ENCODE data around the gene HHIP.
"Not testable (repeated sequence)": the region's sequence is repeated elsewhere in the genome, so short reads cannot be mapped to it uniquely, and the experiment has no call there.

HHIP gene

GRCh38 chr4:144748814-144749555, 103.0 kb downstream of the HHIP start:
- H3K4me1 ChIP-seq (ENCODE audit: control extremely low read depth in 1 of 4, control insufficient read depth in 4 of 4, insufficient read depth in 4 of 4, low read length in 3 of 4) = no peaks in the 10 kb centered on the region
- no peak overlapping the region for H3K27ac ChIP-seq (ENCODE audit: insufficient read depth in 1 of 2, low read depth in 1 of 2, low read length in 2 of 2, poor library complexity in 1 of 2, severe bottlenecking in 2 of 2)
- H3K4me3 ChIP-seq (ENCODE audit: control insufficient read depth in 1 of 7, extremely low read depth in 1 of 7, insufficient read depth in 4 of 7, low read depth in 2 of 7, low read length in 6 of 7) = no peak overlapping the region
- no peak for DNase-seq
- ChIA-PET CTCF (no interaction called here), POLR2A (no interaction called here)
- H3K27me3 ChIP-seq (replicated peaks in 2 of 5; ENCODE audit: control insufficient read depth in 4 of 5, insufficient read depth in 5 of 5, low read length in 4 of 5) = no peaks in the 10 kb centered on the region
- no peaks in the 10 kb centered on the region for H3K9me3 ChIP-seq (ENCODE audit: control extremely low read depth in 1 of 5, control insufficient read depth in 4 of 5, insufficient read depth in 2 of 5, low read depth in 1 of 5, low read length in 4 of 5)
- 100% methylated on average over 1 of the region's 4 CpGs for WGBS (ENCODE audit: insufficient coverage)
- no peaks in the 10 kb centered on the region for H3K36me3 ChIP-seq (ENCODE audit: control insufficient read depth in 4 of 4, insufficient read depth in 4 of 4, low read length in 3 of 4)

- Histone ChIP-seq H3K9me3 (ENCODE audit: control extremely low read depth in 1 of 5, control insufficient read depth in 4 of 5, insufficient read depth in 2 of 5, low read depth in 1 of 5, low read length in 4 of 5) (no peaks in the 10 kb centered on the region), H3K27ac (ENCODE audit: insufficient read depth in 1 of 2, low read depth in 1 of 2, low read length in 2 of 2, poor library complexity in 1 of 2, severe bottlenecking in 2 of 2) (no peak overlapping the region), H3K27me3 (replicated peaks in 2 of 5; ENCODE audit: control insufficient read depth in 4 of 5, insufficient read depth in 5 of 5, low read length in 4 of 5) (no peaks in the 10 kb centered on the region), H3K4me1 (ENCODE audit: control extremely low read depth in 1 of 4, control insufficient read depth in 4 of 4, insufficient read depth in 4 of 4, low read length in 3 of 4) (no peaks in the 10 kb centered on the region), H3K36me3 (ENCODE audit: control insufficient read depth in 4 of 4, insufficient read depth in 4 of 4, low read length in 3 of 4) (no peaks in the 10 kb centered on the region), H3K4me3 (ENCODE audit: control insufficient read depth in 1 of 7, extremely low read depth in 1 of 7, insufficient read depth in 4 of 7, low read depth in 2 of 7, low read length in 6 of 7) (no peak overlapping the region)
- ChIA-PET CTCF (no interaction called here), POLR2A (no interaction called here)
- no peak for DNase-seq
- 100% methylated on average over 2 of the region's 2 CpGs for WGBS (ENCODE audit: insufficient coverage)
Measured at GRCh38 chr4:144750348-144750747, 104.4 kb downstream of the HHIP start.

DNA sequence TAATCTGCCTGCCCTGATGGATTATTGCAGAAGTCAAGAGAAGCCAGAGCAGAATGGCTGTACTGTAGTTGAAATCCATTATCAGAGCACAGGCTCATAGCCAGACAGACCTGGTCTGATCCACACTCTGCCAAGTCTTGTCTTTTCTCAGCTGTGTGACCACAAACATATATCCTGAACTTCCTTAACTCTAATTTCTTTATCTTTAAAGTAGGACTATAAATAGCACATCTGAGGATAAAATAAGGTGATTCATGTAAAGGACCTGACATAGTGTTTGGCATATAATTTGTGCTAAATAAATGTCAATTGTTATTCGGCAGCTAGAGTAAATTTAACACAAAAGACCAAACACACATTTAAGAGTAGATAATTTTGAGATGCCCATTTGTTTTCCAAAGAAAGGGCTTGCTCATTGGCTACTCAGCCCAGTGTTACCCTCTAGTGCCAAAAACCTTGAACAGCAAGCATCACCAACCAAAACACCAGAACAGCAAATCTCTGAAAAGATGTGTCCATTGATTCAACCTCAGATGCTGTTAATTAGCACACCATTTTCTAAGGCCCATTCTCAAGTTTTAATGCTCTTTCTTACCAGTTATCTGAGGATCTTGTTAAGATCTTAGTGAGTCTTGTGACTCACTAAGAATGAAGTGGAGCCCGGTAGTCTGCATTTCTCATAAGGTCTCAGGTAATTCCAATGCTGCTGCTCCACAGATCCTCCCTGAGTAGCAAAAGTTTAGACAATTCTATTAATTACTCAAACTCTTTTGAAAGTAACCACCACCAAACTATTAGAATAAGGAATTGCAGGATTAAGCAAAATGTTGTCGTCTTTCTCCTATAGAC, 108.8 kb downstream of the HHIP start:
- 100% methylated on average over 1 of the region's 3 CpGs for WGBS (ENCODE audit: insufficient coverage)
- DNase-seq = peak; percentile 7 to 42 (median 29)
- no peaks in the 10 kb centered on the region for H3K4me1 ChIP-seq (ENCODE audit: control extremely low read depth in 1 of 4, control insufficient read depth in 4 of 4, insufficient read depth in 4 of 4, low read length in 3 of 4)
- H3K9me3 ChIP-seq (ENCODE audit: control extremely low read depth in 1 of 5, control insufficient read depth in 4 of 5, insufficient read depth in 2 of 5, low read depth in 1 of 5, low read length in 4 of 5) = no peaks in the 10 kb centered on the region
- CTCF ChIA-PET = interaction anchor here (0.7 to 1.5 kb wide), 7 partner anchors 33 to 579 kb away, joined by 3 to 5 read pairs (median 3); no protein-coding TSS in a partner anchor
- no peak overlapping the region for H3K4me3 ChIP-seq (ENCODE audit: control insufficient read depth in 1 of 7, extremely low read depth in 1 of 7, insufficient read depth in 4 of 7, low read depth in 2 of 7, low read length in 6 of 7)
- H3K27ac ChIP-seq (ENCODE audit: insufficient read depth in 1 of 2, low read depth in 1 of 2, low read length in 2 of 2, poor library complexity in 1 of 2, severe bottlenecking in 2 of 2) = no peak overlapping the region
- no peaks in the 10 kb centered on the region for H3K27me3 ChIP-seq (replicated peaks in 2 of 5; ENCODE audit: control insufficient read depth in 4 of 5, insufficient read depth in 5 of 5, low read length in 4 of 5)
- no peaks in the 10 kb centered on the region for H3K36me3 ChIP-seq (ENCODE audit: control insufficient read depth in 4 of 4, insufficient read depth in 4 of 4, low read length in 3 of 4)
- POLR2A ChIA-PET = no interaction called here

DNA sequence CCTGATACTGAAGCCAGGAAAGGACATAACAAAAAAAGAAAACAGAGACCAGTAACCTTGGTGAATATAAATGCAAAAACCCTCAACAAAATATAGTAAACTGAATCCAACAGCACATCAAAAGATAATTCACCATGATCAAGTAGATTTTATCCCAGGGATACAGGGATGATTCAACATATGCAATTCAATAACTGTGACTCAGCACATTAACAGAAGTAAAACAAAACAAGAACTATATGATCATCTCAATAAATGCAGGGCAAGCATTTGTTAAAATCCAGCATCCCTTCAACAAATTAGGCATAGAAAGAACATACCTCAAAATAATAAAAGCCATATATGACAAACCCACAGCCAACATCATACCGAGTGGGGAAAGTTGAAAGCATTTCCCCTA, 112.0 kb downstream of the HHIP start:
- POLR2A ChIA-PET = no interaction called here

DNA sequence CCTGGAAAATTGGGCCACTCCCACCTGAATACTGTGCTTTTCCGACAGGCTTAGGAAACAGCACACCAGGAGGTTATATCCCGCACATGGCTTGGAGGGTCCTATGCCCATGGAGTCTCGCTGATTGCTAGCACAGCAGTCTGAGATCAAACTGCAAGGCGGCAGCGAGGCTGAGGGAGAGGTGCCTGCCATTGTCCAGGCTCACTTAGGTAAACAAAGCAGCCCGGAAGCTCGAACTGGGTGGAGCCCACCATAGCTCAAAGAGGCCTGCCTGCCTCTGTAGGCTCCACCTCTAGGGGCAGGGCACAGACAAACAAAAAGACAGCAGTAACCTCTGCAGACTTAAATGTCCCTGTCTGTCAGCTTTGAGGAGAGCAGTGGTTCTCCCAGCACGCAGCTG, 122.9 kb downstream of the HHIP start:
- DNase-seq; H3K36me3 ChIP-seq (ENCODE audit: control insufficient read depth in 4 of 4, insufficient read depth in 4 of 4, low read length in 3 of 4); H3K27me3 ChIP-seq (replicated peaks in 2 of 5; ENCODE audit: control insufficient read depth in 4 of 5, insufficient read depth in 5 of 5, low read length in 4 of 5); CTCF ChIA-PET; H3K4me3 ChIP-seq (ENCODE audit: control insufficient read depth in 1 of 7, extremely low read depth in 1 of 7, insufficient read depth in 4 of 7, low read depth in 2 of 7, low read length in 6 of 7); H3K4me1 ChIP-seq (ENCODE audit: control extremely low read depth in 1 of 4, control insufficient read depth in 4 of 4, insufficient read depth in 4 of 4, low read length in 3 of 4); H3K27ac ChIP-seq (ENCODE audit: insufficient read depth in 1 of 2, low read depth in 1 of 2, low read length in 2 of 2, poor library complexity in 1 of 2, severe bottlenecking in 2 of 2); POLR2A ChIA-PET; H3K9me3 ChIP-seq (ENCODE audit: control extremely low read depth in 1 of 5, control insufficient read depth in 4 of 5, insufficient read depth in 2 of 5, low read depth in 1 of 5, low read length in 4 of 5): not testable (repeated sequence)
- WGBS (ENCODE audit: insufficient coverage) = 74% methylated on average over 8 of the region's 8 CpGs

More for the DNA sequence above, 112.0 kb downstream of the HHIP start:
- H3K4me1 ChIP-seq (ENCODE audit: control extremely low read depth in 1 of 4, control insufficient read depth in 4 of 4, insufficient read depth in 4 of 4, low read length in 3 of 4) = no peaks in the 10 kb centered on the region
- H3K9me3 ChIP-seq (ENCODE audit: control extremely low read depth in 1 of 5, control insufficient read depth in 4 of 5, insufficient read depth in 2 of 5, low read depth in 1 of 5, low read length in 4 of 5) = no peaks in the 10 kb centered on the region
- no peaks in the 10 kb centered on the region for H3K36me3 ChIP-seq (ENCODE audit: control insufficient read depth in 4 of 4, insufficient read depth in 4 of 4, low read length in 3 of 4)
- 100% methylated on average over 1 of the region's 1 CpG for WGBS (ENCODE audit: insufficient coverage)
- no peak overlapping the region for H3K27ac ChIP-seq (ENCODE audit: insufficient read depth in 1 of 2, low read depth in 1 of 2, low read length in 2 of 2, poor library complexity in 1 of 2, severe bottlenecking in 2 of 2)
- H3K27me3 ChIP-seq (replicated peaks in 2 of 5; ENCODE audit: control insufficient read depth in 4 of 5, insufficient read depth in 5 of 5, low read length in 4 of 5) = no peaks in the 10 kb centered on the region
- H3K4me3 ChIP-seq (ENCODE audit: control insufficient read depth in 1 of 7, extremely low read depth in 1 of 7, insufficient read depth in 4 of 7, low read depth in 2 of 7, low read length in 6 of 7) = no peak overlapping the region
- CTCF ChIA-PET = no interaction called here
- DNase-seq = no peak

DNA sequence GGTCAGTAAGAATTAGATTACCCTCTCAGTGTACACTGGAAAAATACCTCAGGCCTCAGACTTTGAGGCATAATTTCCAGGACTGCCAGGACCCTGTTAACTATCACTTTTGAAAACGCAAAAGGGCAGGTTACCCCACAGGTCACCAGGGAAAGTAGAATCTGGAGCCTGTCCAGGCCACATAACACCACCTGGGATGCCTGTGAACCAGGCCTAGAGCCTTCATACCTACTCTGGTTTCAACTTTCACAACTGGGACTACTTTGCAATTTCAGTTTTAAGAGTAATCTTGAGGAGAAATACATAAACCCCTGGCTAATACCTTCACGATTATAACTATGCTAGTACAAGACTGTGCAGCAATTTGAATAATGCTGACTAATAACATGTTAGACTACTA, 132.4 kb downstream of the HHIP start:
- ChIA-PET CTCF (no interaction called here), POLR2A (no interaction called here)
- no peaks in the 10 kb centered on the region for H3K27me3 ChIP-seq (replicated peaks in 2 of 5; ENCODE audit: control insufficient read depth in 4 of 5, insufficient read depth in 5 of 5, low read length in 4 of 5)
- H3K4me3 ChIP-seq (ENCODE audit: control insufficient read depth in 1 of 7, extremely low read depth in 1 of 7, insufficient read depth in 4 of 7, low read depth in 2 of 7, low read length in 6 of 7) = no peak overlapping the region
- DNase-seq = no peak
- peaks cover 0 to 2% (median 0%) of the 10 kb centered on the region in 5 experiments for H3K9me3 ChIP-seq (ENCODE audit: control extremely low read depth in 1 of 5, control insufficient read depth in 4 of 5, insufficient read depth in 2 of 5, low read depth in 1 of 5, low read length in 4 of 5)
- no peak overlapping the region for H3K27ac ChIP-seq (ENCODE audit: insufficient read depth in 1 of 2, low read depth in 1 of 2, low read length in 2 of 2, poor library complexity in 1 of 2, severe bottlenecking in 2 of 2)
- no peaks in the 10 kb centered on the region for H3K36me3 ChIP-seq (ENCODE audit: control insufficient read depth in 4 of 4, insufficient read depth in 4 of 4, low read length in 3 of 4)
- peaks cover 0 to 3% (median 0%) of the 10 kb centered on the region in 4 experiments for H3K4me1 ChIP-seq (ENCODE audit: control extremely low read depth in 1 of 4, control insufficient read depth in 4 of 4, insufficient read depth in 4 of 4, low read length in 3 of 4)
- 90% methylated on average over 1 of the region's 2 CpGs for WGBS (ENCODE audit: insufficient coverage)

DNA sequence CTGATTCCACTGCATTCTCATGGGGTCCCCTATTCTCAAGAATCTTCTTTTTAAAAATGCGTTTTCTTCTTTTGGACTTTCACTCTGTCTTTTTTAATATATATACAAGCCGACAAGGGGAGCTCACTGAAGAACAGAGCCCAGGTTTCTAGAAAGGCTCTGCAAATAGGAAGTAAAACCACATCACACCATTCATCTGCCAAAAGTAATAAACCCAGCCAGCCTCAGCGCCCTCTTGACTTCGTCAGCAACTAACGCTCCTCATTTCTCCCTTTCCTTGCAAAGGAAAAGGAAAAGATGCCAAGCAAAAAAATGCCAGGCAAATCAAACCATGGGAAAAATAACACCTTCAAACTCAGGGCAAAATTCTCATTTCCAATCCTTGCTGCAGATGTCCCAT, 136.4 kb downstream of the HHIP start:
- H3K27ac ChIP-seq (ENCODE audit: insufficient read depth in 1 of 2, low read depth in 1 of 2, low read length in 2 of 2, poor library complexity in 1 of 2, severe bottlenecking in 2 of 2) = no peak overlapping the region
- ChIA-PET POLR2A (no interaction called here), CTCF (interaction anchor here (1.0 kb wide), 1 partner anchor 16 kb away, joined by 4 read pairs; no protein-coding TSS in a partner anchor)
- DNase-seq = peak; percentile 0 to 20 (median 17)
- no peaks in the 10 kb centered on the region for H3K9me3 ChIP-seq (ENCODE audit: control extremely low read depth in 1 of 5, control insufficient read depth in 4 of 5, insufficient read depth in 2 of 5, low read depth in 1 of 5, low read length in 4 of 5)
- H3K4me1 ChIP-seq (ENCODE audit: control extremely low read depth in 1 of 4, control insufficient read depth in 4 of 4, insufficient read depth in 4 of 4, low read length in 3 of 4) = peaks cover 0 to 3% (median 0%) of the 10 kb centered on the region in 4 experiments
- no peak overlapping the region for H3K4me3 ChIP-seq (ENCODE audit: control insufficient read depth in 1 of 7, extremely low read depth in 1 of 7, insufficient read depth in 4 of 7, low read depth in 2 of 7, low read length in 6 of 7)
- WGBS (ENCODE audit: insufficient coverage) = 37% methylated on average over 2 of the region's 5 CpGs
- H3K36me3 ChIP-seq (ENCODE audit: control insufficient read depth in 4 of 4, insufficient read depth in 4 of 4, low read length in 3 of 4) = no peaks in the 10 kb centered on the region
- no peaks in the 10 kb centered on the region for H3K27me3 ChIP-seq (replicated peaks in 2 of 5; ENCODE audit: control insufficient read depth in 4 of 5, insufficient read depth in 5 of 5, low read length in 4 of 5)
